Effector CD4-positive, alpha-beta T cell (primary cell): ENCODE results near the gene PCBP2.

ENCODE experiments used
- DNase-seq: peaks from one replicate; pipeline ENCODE4 v3.0.0-alpha.2; 2020

PCBP2 gene

DNA sequence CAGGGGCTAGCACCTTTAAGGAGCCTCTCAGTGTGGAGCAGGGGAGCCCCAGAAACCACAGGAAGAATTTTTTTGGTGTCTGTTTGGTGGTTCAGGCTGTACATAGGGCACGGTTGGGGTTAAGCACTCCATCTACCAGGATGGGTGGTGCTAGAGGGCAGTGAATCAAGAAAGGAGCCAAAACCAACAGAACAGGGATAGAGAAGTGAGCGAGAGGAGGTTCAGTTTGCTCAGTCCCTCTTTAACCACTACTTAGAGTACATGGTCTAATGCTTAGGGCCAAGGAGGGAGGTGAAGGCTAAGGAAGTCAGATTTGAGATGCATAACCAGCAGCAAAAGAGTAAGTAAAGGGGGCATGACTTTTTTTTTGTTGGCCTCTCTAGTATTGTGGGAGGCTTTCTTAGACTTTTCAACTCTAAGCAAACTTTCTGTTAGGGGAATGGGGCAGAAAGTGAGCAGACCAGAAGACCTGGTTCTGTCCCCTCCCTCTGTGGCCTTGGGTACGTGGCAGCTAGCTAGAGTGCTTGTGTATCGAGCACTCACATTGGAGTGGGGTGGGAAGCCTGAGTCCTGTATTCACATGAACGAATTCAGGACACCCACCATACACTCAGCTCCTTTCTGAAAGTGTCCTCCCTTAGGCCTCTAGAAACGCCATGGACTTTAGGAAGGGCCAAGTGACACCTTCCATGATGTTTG lies 62.0 kb downstream of the PCBP2 start:
- DNase-seq: no peak

DNA sequence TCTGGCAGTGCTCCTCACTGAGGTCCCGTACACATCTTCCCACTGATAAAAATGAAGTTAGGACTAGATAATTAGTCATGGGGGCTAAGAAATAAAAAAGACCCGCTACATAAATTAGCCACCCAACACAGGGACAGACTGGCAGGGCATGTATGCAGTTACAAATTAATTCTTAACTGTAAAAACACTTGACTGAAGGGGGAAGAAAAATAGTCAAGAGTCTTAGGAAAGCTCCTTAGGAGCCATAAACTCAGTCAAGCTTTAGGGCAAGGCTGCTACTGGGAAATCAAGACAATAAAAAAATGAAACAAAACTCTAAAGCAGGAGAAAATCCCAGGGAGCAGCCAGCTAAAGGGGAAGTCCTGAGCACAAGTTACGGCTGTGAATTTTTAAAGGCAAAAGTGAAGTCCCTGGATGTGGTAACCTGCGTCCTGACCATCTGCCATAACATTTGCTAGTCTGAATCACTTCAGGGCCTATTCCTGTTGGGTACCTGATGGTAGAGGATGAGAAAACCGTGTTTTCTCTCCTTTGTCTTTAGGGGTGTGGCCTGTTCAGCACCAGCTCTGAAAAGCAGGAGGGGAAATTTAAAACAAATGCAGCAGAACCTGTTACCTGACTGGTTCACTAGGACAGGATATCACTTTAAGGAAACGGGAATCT lies 62.9 kb downstream of the PCBP2 start:
- no peak for DNase-seq

DNA sequence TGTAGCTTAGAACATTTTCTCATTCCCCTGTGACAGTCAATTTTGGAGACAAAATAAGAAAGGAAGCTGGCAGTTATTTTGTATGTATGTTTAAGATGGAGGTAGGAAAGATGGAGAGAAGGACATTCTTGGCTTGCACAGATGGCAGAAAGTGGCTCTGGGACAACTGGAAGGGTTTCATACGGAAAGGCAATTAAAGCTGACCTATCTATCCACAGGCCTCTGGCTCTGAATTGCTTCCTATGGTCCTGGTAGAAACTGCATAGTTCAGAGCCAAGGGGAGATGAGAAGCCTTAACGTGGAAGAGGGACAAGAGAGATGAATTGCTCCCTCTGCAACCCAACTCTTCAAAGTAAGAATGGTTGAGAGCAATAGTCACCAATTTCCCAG lies 63.4 kb downstream of the PCBP2 start:
- no peak for DNase-seq

DNA sequence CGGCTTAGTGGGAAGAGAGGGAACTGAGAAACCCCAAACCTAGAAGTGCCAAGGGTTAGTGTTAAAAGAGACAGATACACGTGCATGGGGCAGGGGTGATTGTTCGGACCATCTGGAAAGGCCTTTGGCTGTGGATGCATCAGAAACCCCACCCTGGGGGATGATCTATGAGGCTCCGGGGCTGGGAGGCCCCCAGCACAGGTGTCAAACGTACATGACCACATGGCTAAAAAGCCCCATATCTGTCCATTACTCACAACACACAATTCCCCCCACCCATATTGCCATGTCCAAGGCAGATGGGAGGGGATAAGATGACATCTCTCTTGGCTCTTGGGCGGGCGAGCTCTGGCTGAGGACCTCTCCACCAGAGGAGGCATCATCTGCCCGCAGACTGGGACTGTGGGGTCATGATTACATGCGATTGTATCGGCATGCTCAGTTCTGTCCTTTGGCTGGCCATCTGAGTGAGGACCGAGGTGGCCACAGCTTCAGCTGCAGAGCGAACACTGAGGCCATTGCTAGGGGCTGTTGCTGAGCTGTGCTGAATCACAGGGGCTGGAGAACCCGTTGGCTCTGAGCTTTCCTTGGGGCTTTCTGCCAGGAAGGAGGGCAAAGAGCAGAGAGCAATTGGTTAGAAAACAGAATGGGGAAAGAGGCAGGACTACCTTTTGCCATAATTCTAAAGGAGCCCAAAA lies 65.0 kb downstream of the PCBP2 start:
- no peak for DNase-seq

DNA sequence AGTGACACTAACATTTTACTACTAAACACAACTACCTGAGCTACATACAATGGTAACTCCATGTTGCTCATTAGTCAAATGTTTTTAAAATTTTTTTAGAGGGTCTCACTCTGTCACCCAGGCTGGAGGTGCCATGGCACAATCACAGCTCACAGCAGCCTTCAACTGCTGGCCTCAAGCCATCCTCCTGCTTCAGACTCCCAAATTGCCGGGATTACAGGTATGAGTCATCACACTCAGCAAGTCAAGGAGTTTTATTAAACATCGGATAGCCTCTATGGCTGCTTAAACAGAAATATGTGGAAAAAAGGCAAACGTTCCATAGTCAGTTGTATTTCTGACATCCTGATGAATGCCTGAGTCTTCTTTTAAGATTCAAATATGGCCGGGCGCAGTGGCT lies 66.5 kb downstream of the PCBP2 start:
- DNase-seq: no peak

DNA sequence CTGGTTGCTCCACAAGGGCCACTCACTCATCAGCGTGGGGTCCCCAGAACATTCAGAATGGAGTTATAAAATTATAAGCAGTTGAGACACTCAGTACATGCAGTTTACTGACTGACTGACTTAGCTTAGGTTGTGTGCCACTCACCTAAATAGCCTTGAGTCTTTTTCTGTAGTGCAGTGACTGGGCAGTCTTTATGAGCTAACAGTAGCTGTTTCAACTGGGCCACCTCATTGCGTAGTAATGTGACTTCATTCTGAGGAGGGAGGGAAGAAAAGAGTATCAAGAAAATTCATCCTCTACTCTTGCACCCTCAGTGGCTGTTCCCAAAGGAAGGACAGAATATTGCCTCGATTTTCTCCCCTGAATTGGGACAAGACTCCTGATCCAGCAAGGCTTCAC lies 71.2 kb downstream of the PCBP2 start:
- DNase-seq: no peak

DNA sequence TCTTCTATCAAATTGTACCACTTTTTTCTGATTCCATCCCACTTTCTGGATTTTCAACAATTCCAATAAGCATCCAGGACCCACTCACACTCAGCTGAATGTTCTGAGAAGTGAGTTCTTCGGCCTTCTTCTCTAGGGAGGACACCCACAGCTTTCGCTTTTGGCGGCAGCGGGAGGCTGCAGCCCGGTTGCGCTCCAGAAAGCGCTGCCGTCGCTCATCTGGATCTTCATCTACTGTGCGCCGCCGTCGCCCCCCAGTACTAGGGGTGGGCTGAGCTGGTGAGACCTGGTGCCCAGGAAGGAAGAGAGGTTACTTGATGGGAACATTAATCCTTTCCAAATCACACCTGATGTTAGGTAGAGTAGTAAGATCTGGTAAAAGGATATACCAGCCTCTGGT lies 72.6 kb downstream of the PCBP2 start:
- no peak for DNase-seq

DNA sequence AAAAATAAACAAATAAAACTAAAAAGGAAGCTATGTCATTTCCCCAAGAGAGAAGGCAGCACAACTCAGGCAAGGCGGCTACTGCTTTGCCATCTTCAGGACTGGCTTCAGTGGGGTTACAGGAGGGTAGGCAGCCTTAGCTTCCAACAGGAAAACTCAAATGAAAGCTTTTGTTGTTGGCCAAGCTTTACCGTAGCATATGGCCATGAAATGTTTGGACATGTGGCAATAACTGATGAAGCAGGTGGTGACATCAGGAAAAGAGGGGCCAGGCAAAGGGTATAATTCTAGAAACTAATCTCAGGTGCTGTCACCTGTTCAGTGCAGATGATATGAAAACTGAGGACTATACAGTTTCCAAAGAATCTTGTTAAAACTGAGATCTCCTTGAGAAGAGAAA lies 78.2 kb downstream of the PCBP2 start:
- DNase-seq: no peak
